Naive thymus-derived CD4-positive, alpha-beta T cell (primary cell): ENCODE measurements around the gene GDPD4. TPM values are rescaled to one million over a fixed set of nuclear protein-coding genes. Genes with fewer than 3 reads are reported as not detected.

Source experiments
- ATAC-seq: fragments of 150-1000 bp; cut with Tn5 transposase; 2 replicates; pipeline ENCODE4 v1.10.0; 2021; ENCODE audit warnings: mild to moderate bottlenecking, moderate library complexity
- CTCF ChIA-PET: fragments of 350-600 bp; sonication (Branson Sonifier 250); formaldehyde crosslinking; loops from one replicate; lab custom pipeline; 2021; ENCODE audit warnings: antibody characterized with exemption; lab: Charles Lee
- POLR2A ChIA-PET: fragments of 350-600 bp; sonication (Branson Sonifier 250); formaldehyde crosslinking; loops from one replicate; lab custom pipeline; 2021; ENCODE audit warnings: antibody characterized with exemption, inconsistent platforms; lab: Charles Lee
- DNase-seq, 9 donors: peaks; one replicate each; pipeline versions ENCODE4 v3.0.0 to v3.0.0-alpha.2; 2020 to 2022; ENCODE audit warnings: mixed read lengths in 1 of 9
- H3K27ac ChIP-seq: one replicate; pipeline ENCODE4 v1.7.0; 2013; ENCODE audit warnings: mild to moderate bottlenecking, low read depth, low read length, moderate library complexity
- H3K27me3 ChIP-seq, 2 donors: one replicate each; pipeline ENCODE4 v1.7.0; 2013; ENCODE audit warnings: low read length in 2 of 2, mild to moderate bottlenecking in 2 of 2, moderate library complexity in 2 of 2; ENCODE audit not compliant: control insufficient read depth in 2 of 2, insufficient read depth in 2 of 2
- H3K36me3 ChIP-seq, 3 experiments: 1 replicate in 2 of 3; 2 replicates in 1 of 3; pipeline ENCODE4 v1.7.0; 2013; ENCODE audit warnings: low read length in 3 of 3, mild to moderate bottlenecking in 3 of 3, moderate library complexity in 1 of 3; ENCODE audit not compliant: insufficient read depth in 3 of 3, control insufficient read depth in 2 of 3
- H3K4me1 ChIP-seq, 2 donors: one replicate each; pipeline ENCODE4 v1.7.0; 2013; ENCODE audit warnings: low read length in 2 of 2, mild to moderate bottlenecking in 2 of 2, moderate library complexity in 1 of 2; ENCODE audit not compliant: control insufficient read depth in 2 of 2, insufficient read depth in 2 of 2
- H3K4me3 ChIP-seq: 2 replicates; pipeline ENCODE4 v1.7.0; 2013; ENCODE audit warnings: mild to moderate bottlenecking, low read length
- H3K9me3 ChIP-seq, 3 experiments: 1 replicate in 2 of 3; 2 replicates in 1 of 3; pipeline ENCODE4 v1.7.0; 2013; ENCODE audit warnings: low read length in 3 of 3; ENCODE audit not compliant: control insufficient read depth in 2 of 3
- H3K27ac Mint-ChIP-seq, 9 donors: one replicate each; pipeline ENCODE4 v1.8.0; 2020 to 2022; ENCODE audit warnings: mixed read lengths in 9 of 9, mild to moderate bottlenecking in 8 of 9, moderate library complexity in 5 of 9, inconsistent platforms in 2 of 9
- H3K27me3 Mint-ChIP-seq, 5 donors: one replicate each; pipeline ENCODE4 v1.8.0; 2021 to 2022; ENCODE audit warnings: mixed read lengths in 5 of 5, mild to moderate bottlenecking in 1 of 5
- H3K36me3 Mint-ChIP-seq, 5 donors: one replicate each; pipeline ENCODE4 v1.8.0; 2020 to 2022; ENCODE audit warnings: mixed read lengths in 5 of 5, mild to moderate bottlenecking in 3 of 5, inconsistent platforms in 1 of 5
- H3K4me1 Mint-ChIP-seq, 7 donors: one replicate each; pipeline ENCODE4 v1.8.0; 2020 to 2022; ENCODE audit warnings: mixed read lengths in 7 of 7, mild to moderate bottlenecking in 3 of 7, inconsistent platforms in 1 of 7
- H3K4me3 Mint-ChIP-seq, 10 donors: one replicate each; pipeline ENCODE4 v1.8.0; 2020 to 2022; ENCODE audit warnings: mild to moderate bottlenecking in 10 of 10, mixed read lengths in 10 of 10, moderate library complexity in 6 of 10, inconsistent platforms in 2 of 10
- H3K9me3 Mint-ChIP-seq, 11 donors: one replicate each; pipeline ENCODE4 v1.8.0; 2020 to 2022; ENCODE audit warnings: mixed read lengths in 11 of 11, mild to moderate bottlenecking in 4 of 11, inconsistent platforms in 1 of 11, moderate library complexity in 1 of 11
- intact Hi-C, 2 donors: fragments of 100-400 bp; cut with micrococcal nuclease; formaldehyde crosslinking; loops; one replicate each; pipeline ENCODE4 v1.15.1; 2023
- polyA plus RNA-seq, 2 donors: library from polyadenylated mRNA; unstranded; fragments of 300-500 nt; fragmentation: Illumina TruSeq; gene quantifications; one replicate each; pipeline ENCODE4 v1.2.3, GENCODE V29; 2021
- total RNA-seq, 6 experiments: library from RNA in 5 of 6; stranded (reverse) in 5 of 6; gene quantifications; 1 replicate in 5 of 6; 2 replicates in 1 of 6; pipeline ENCODE4 v1.2.3 and lab custom pipeline; 2021 to 2026

GDPD4 gene
- total and polyA plus RNA-seq, 7 experiments from 2014 or later: not detected

DNA sequence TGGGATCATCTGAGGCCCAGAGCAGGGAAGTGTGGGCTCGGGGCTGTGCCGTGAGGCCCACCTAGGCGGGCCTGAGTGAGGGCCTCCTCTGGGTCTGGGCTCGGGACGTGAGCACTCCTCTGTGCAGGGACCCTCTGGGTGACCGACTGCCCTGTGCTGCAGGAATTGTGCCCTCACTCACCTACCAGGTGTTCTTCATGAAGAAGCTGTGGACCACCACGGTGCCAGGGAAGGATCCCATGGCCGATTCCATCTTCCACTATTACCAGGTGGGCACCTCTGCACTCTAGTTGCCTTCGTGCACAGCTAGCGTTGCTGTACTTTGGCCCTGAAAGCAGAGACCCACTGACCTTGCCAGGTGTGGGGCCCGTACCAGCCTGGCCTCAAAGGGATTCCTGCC, 93.0 kb downstream of the GDPD4 start:
- no peak for DNase-seq
- no peaks in the 10 kb centered on the region for H3K9me3 ChIP-seq
- H3K27me3 Mint-ChIP-seq: no peaks in the 10 kb centered on the region
- no peaks in the 10 kb centered on the region for H3K27me3 ChIP-seq
- H3K4me1 ChIP-seq: no peaks in the 10 kb centered on the region
- ChIA-PET CTCF (no interaction called here), POLR2A (no interaction called here)
- H3K9me3 Mint-ChIP-seq: no peaks in the 10 kb centered on the region
- H3K27ac Mint-ChIP-seq: no peak overlapping the region
- intact Hi-C loops: no loop called here
- H3K4me3 Mint-ChIP-seq: no peak overlapping the region
- ATAC-seq: no peak
- H3K36me3 Mint-ChIP-seq: no peaks in the 10 kb centered on the region
- H3K4me1 Mint-ChIP-seq: peaks cover 0 to 2% (median 0%) of the 10 kb centered on the region in 7 donors
- no peak overlapping the region for H3K27ac ChIP-seq
- no peaks in the 10 kb centered on the region for H3K36me3 ChIP-seq
- H3K4me3 ChIP-seq: no peak overlapping the region

DNA sequence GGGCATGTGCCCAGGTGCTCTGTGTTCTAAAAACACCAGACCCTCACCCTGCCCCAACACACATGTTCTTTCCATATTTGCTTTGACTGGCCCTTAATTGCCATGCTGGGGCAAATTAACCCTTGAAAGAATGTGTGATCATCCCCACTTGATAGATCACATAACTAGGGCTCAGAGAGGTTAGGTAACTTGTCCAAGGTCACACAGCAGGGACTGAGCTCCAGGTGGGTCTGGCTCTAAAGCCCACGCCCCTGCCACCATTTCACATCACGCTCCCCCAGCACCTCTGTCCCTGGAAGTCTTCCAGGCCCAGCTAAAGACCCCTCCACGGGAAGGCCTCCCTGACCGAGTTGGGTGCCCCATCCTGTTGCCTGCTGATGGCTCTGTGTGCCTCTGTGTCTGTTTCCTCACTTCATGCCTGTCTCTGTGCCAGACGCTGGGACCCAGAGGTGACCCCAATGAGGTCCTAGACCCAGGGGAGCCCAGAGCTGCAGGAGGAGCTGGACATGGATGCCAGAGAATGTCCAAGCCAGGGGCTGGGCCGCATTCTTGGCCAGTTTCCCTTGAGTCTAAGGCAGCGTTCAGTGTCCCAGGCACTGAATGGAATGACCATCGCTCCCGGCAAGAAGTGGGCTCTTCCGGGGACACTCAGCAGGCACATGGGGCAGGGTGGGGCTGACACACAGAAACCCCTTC, 93.7 kb downstream of the GDPD4 start:
- POLR2A ChIA-PET: no interaction called here

DNA sequence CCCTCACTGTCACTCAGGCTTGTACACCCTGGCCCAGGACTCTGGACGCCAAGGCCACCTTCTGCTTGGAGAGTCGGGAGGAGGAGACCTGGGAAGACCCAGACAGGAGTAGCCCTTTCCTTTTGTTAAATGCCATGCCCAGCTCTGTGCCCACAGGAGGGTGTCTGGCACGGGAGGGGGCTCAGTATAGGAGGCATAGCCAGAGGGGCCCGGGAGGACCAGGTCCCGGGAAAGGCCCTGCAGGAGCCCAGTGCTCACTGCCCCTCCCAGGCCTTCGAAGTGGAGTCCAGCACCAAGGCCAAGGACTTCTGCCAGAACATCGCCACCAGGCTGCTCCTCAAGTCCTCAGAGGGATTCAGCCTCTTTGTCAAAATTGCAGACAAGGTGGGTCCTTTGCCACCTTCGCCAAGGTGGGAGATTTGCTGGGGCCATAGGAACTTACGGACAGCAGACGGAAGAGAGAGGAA, 94.4 kb downstream of the GDPD4 start:
- H3K9me3 Mint-ChIP-seq: no peaks in the 10 kb centered on the region
- H3K4me3 Mint-ChIP-seq: no peak overlapping the region
- DNase-seq (no peak), ATAC-seq (no peak)
- Histone ChIP-seq H3K27me3 (no peaks in the 10 kb centered on the region), H3K27ac (no peak overlapping the region), H3K4me3 (no peak overlapping the region), H3K4me1 (no peaks in the 10 kb centered on the region), H3K36me3 (no peaks in the 10 kb centered on the region), H3K9me3 (no peaks in the 10 kb centered on the region)
- POLR2A ChIA-PET: no interaction called here
- no peak overlapping the region for H3K27ac Mint-ChIP-seq
- CTCF ChIA-PET: no interaction called here
- peaks cover 0 to 5% (median 0%) of the 10 kb centered on the region in 7 donors for H3K4me1 Mint-ChIP-seq
- H3K36me3 Mint-ChIP-seq: no peaks in the 10 kb centered on the region
- H3K27me3 Mint-ChIP-seq: no peaks in the 10 kb centered on the region
- intact Hi-C loops: no loop called here

More for the DNA sequence above, 93.7 kb downstream of the GDPD4 start:
- intact Hi-C loops: no loop called here
- H3K27ac Mint-ChIP-seq: no peak overlapping the region
- H3K4me1 Mint-ChIP-seq: peaks cover 0 to 5% (median 0%) of the 10 kb centered on the region in 7 donors
- no peak for DNase-seq
- Histone ChIP-seq H3K4me1 (no peaks in the 10 kb centered on the region), H3K9me3 (no peaks in the 10 kb centered on the region), H3K27ac (no peak overlapping the region), H3K4me3 (no peak overlapping the region), H3K36me3 (no peaks in the 10 kb centered on the region), H3K27me3 (no peaks in the 10 kb centered on the region)
- no peaks in the 10 kb centered on the region for H3K9me3 Mint-ChIP-seq
- H3K27me3 Mint-ChIP-seq: no peaks in the 10 kb centered on the region
- no peak for ATAC-seq
- no peaks in the 10 kb centered on the region for H3K36me3 Mint-ChIP-seq
- no peak overlapping the region for H3K4me3 Mint-ChIP-seq
- CTCF ChIA-PET: no interaction called here

DNA sequence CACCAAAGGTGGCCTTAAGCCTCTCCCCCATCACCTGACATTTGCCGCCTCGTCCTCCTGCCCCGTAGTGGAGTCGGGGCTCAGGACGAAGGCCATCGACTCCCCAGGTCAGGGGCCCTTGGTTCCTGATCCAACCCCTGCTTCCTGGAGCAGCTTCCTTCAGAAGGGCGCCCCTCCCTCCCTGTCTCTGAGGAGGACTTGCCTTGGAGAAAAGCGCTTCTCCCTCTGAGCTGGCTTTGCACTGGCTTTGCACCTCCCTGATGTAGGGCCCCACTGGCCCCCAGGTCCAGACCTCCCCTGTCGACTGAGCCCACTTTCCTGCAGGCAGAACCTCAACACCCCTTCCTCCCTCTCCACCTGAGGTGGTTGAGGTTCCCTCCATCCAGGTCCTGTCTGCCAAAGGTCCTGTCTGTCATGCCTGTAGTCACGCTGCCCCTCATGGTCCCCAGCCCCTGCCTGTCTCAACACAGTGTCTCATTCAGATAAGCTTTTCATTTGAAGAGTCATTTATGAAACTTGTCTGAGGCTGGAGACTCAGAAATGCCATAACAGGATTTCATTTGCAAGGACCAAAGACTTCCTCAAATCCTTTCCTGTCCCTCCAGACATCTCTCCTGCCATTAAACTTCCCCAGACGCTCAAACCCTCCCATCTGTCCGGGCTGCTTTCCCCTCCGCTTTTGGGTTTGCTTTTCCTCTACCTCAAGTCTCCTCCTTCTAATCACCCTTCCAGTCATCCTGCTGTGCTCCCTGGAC, 95.0 kb downstream of the GDPD4 start:
- H3K27me3 Mint-ChIP-seq: no peaks in the 10 kb centered on the region
- no peak for DNase-seq
- no peaks in the 10 kb centered on the region for H3K36me3 Mint-ChIP-seq
- peaks cover 0 to 5% (median 0%) of the 10 kb centered on the region in 7 donors for H3K4me1 Mint-ChIP-seq
- H3K36me3 ChIP-seq: no peaks in the 10 kb centered on the region
- no peaks in the 10 kb centered on the region for H3K9me3 Mint-ChIP-seq
- intact Hi-C loops: no loop called here
- ChIA-PET CTCF (no interaction called here), POLR2A (no interaction called here)
- H3K4me3 Mint-ChIP-seq: no peak overlapping the region
- no peaks in the 10 kb centered on the region for H3K27me3 ChIP-seq
- no peak overlapping the region for H3K27ac ChIP-seq
- H3K4me1 ChIP-seq: no peaks in the 10 kb centered on the region
- H3K27ac Mint-ChIP-seq: peak overlapping the region in 2 of 9 donors; percentile 10 to 36
- no peaks in the 10 kb centered on the region for H3K9me3 ChIP-seq
- ATAC-seq: no peak
- no peak overlapping the region for H3K4me3 ChIP-seq

DNA sequence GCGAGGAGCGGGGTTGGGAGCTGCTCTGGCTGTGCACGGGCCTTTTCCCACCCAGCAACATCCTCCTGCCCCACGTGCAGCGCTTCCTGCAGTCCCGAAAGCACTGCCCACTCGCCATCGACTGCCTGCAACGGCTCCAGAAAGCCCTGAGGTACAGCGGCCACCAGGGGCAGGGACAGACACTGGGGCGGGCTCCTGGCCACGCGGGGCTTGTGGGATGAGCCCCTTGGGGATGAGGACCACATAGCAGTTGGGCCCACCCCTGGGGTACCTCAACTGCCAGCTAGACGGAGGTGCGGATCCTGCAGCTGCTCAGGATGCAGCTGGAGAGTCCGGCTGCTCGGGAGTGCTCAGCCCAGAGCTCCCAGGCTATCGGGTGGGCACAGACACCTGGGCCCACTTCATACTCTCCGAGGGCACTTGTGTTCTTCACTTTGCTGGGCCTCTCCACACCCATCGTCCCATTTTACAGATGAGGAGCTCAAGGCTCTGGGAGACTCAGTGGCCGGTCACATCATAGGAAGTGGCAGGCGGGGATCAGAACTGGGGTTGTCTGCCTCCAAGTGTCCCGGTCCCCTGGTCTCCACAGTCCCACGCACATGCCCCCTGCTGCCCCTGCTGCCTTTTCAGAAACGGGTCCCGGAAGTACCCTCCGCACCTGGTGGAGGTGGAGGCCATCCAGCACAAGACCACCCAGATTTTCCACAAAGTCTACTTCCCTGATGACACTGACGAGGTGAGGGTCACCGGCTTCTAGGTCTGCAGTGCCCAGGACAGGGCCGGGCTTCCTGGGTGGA, 95.8 kb downstream of the GDPD4 start:
- ATAC-seq: no peak
- Histone ChIP-seq H3K4me3 (no peak overlapping the region), H3K4me1 (no peaks in the 10 kb centered on the region), H3K9me3 (no peaks in the 10 kb centered on the region), H3K27ac (no peak overlapping the region), H3K27me3 (no peaks in the 10 kb centered on the region), H3K36me3 (no peaks in the 10 kb centered on the region)
- Mint-ChIP-seq H3K36me3 (no peaks in the 10 kb centered on the region), H3K27me3 (no peaks in the 10 kb centered on the region), H3K27ac (no peak overlapping the region), H3K4me3 (no peak overlapping the region), H3K4me1 (peaks cover 0 to 5% (median 0%) of the 10 kb centered on the region in 7 donors), H3K9me3 (no peaks in the 10 kb centered on the region)
- CTCF ChIA-PET: no interaction called here
- intact Hi-C loops: no loop called here
- POLR2A ChIA-PET: no interaction called here
- no peak for DNase-seq

DNA sequence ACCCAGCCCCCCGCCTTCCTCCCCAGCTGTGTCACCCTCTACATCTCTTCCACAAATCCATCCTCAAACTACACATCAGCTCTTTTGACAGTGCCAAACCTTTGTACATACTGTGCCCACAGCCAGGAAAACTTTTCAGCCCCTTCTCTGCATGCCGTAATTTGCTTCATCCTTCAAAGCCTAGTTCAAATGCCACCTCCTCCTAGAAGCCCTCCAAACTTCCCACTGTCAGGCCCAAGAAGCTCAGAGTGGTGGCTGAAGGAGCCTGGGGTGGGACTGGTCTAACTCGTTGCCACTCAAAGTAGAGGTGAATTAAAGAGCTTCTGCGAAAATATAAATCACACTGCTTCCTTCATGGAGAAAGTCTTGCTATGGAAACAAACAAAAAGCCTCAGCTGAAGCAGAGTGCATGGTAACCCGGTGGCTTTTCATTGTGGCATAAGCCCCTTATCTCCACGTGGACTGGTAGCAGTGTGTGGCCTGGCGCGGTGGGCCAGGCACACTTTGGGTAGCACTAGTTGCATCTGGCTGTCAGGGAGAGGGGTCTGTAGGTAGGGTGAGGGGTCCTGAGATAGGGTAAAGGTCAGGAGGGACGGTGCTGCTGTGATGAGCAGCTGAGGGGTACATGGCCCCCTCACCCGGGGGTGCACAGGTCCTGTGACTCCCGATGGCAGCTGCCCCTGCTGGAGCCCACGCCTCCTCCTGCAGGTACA, 96.6 kb downstream of the GDPD4 start:
- ChIA-PET CTCF (interaction anchor here (1.5 kb wide), 1 partner anchor 17 kb away, joined by 3 read pairs; no protein-coding TSS in a partner anchor), POLR2A (no interaction called here)
- H3K4me1 Mint-ChIP-seq: peaks cover 0 to 5% (median 0%) of the 10 kb centered on the region in 7 donors
- DNase-seq (no peak), ATAC-seq (no peak)
- H3K4me1 ChIP-seq: no peaks in the 10 kb centered on the region
- H3K27me3 Mint-ChIP-seq: no peaks in the 10 kb centered on the region
- H3K4me3 ChIP-seq: no peak overlapping the region
- H3K27ac ChIP-seq: no peak overlapping the region
- no peak overlapping the region for H3K27ac Mint-ChIP-seq
- no peaks in the 10 kb centered on the region for H3K9me3 Mint-ChIP-seq
- no peaks in the 10 kb centered on the region for H3K9me3 ChIP-seq
- intact Hi-C loops: no loop called here
- no peak overlapping the region for H3K4me3 Mint-ChIP-seq
- H3K36me3 ChIP-seq: no peaks in the 10 kb centered on the region
- no peaks in the 10 kb centered on the region for H3K27me3 ChIP-seq
- H3K36me3 Mint-ChIP-seq: no peaks in the 10 kb centered on the region
